PC-3 (cell line): Measurements from ENCODE around the gene HEATR9. TPM values are rescaled to one million over a fixed set of nuclear protein-coding genes. Genes with fewer than 3 reads are reported as not detected.

Source experiments
- ATAC-seq: fragments of 200-7000 bp; cut with Tn5 transposase; 2 replicates; pipeline ENCODE4 v1.9.1; 2020; ENCODE audit warnings: mild to moderate bottlenecking, moderate library complexity
- BruUV-seq: library from RNA; stranded (reverse); fragments of 400-500 nt; replicated peaks from 2 replicates; lab custom pipeline; 2021; lab: Mats Ljungman, UMichigan
- CTCF ChIA-PET: fragments of 300-600 bp; sonication (Branson Sonifier 250); formaldehyde crosslinking; loops from one replicate; lab custom pipeline; 2022; ENCODE audit warnings: antibody characterized with exemption; lab: Charles Lee
- POLR2A ChIA-PET: fragments of 300-600 bp; sonication (Branson Sonifier 250); formaldehyde crosslinking; loops from one replicate; lab custom pipeline; 2022; ENCODE audit warnings: antibody characterized with exemption; ENCODE audit not compliant: unreplicated experiment; lab: Charles Lee
- DNase-seq: peaks from one replicate; pipeline ENCODE4 v3.0.0-alpha.2; 2015
- H2AFZ ChIP-seq: fragments of 300-600 bp; sonication (generic); 2 replicates; pipeline ENCODE4 v1.6.0; 2016; ENCODE audit warnings: antibody characterized with exemption, low read length
- H3F3A ChIP-seq: fragments of 300-600 bp; sonication (generic); one replicate; pipeline ENCODE4 v1.6.0; 2017; ENCODE audit warnings: antibody characterized with exemption, low read length, control low read depth, mild to moderate bottlenecking; ENCODE audit not compliant: unreplicated experiment
- H3K27ac ChIP-seq: fragments of 300-600 bp; sonication (generic); 2 replicates; pipeline ENCODE4 v1.5.1; 2016; ENCODE audit warnings: mild to moderate bottlenecking, low read length
- H3K27me3 ChIP-seq: fragments of 300-600 bp; sonication (generic); 2 replicates; pipeline ENCODE4 v1.6.1; 2016; ENCODE audit warnings: low read length, mixed read lengths
- H3K36me3 ChIP-seq: fragments of 300-600 bp; sonication (generic); 2 replicates; pipeline ENCODE4 v1.6.1; 2016; ENCODE audit warnings: low read depth, mixed run types, low read length, mixed read lengths
- H3K4me1 ChIP-seq: fragments of 300-600 bp; sonication (generic); 2 replicates; pipeline ENCODE4 v1.5.1; 2016; ENCODE audit warnings: low read length; ENCODE audit not compliant: insufficient read depth
- H3K4me2 ChIP-seq: fragments of 300-600 bp; sonication (generic); 2 replicates; pipeline ENCODE4 v1.6.0; 2016; ENCODE audit warnings: low read length
- H3K4me3 ChIP-seq: fragments of 300-600 bp; sonication (generic); 2 replicates; pipeline ENCODE4 v1.5.1; 2016; ENCODE audit warnings: mild to moderate bottlenecking, low read length, mixed read lengths
- H3K79me2 ChIP-seq: fragments of 300-600 bp; sonication (generic); 2 replicates; pipeline ENCODE4 v1.6.1; 2017; ENCODE audit warnings: low read length, mixed read lengths
- H3K9ac ChIP-seq: fragments of 300-600 bp; sonication (generic); 2 replicates; pipeline ENCODE4 v1.6.0; 2016; ENCODE audit warnings: mild to moderate bottlenecking, low read length
- H3K9me2 ChIP-seq: fragments of 300-600 bp; sonication (generic); replicated peaks from 2 replicates; pipeline ENCODE4 v1.6.1; 2016; ENCODE audit warnings: mixed run types, low read length, mixed read lengths
- H3K9me3 ChIP-seq: fragments of 300-600 bp; sonication (generic); 2 replicates; pipeline ENCODE4 v1.6.1; 2016; ENCODE audit warnings: low read length, mixed read lengths
- H4K20me1 ChIP-seq: fragments of 300-600 bp; sonication (generic); 2 replicates; pipeline ENCODE4 v1.6.1; 2016; ENCODE audit warnings: low read length, mixed read lengths
- EZH2 ChIP-seq: fragments of 300-600 bp; sonication (generic); IDR thresholded peaks from one replicate; pipeline ENCODE4 v1.6.1; 2017; ENCODE audit warnings: antibody characterized with exemption, mild to moderate bottlenecking, low read length; ENCODE audit not compliant: unreplicated experiment
- EZH2phosphoT487 ChIP-seq: fragments of 300-600 bp; sonication (generic); IDR thresholded peaks from 2 replicates; pipeline ENCODE4 v1.6.1; 2018; ENCODE audit warnings: mild to moderate bottlenecking, antibody characterized with exemption, low read length, borderline replicate concordance
- intact Hi-C: fragments of 100-400 bp; cut with micrococcal nuclease; formaldehyde crosslinking; loops from 2 replicates; pipeline ENCODE4 v1.9.0; 2023
- total RNA-seq: library from RNA; depleted of rRNA; stranded (reverse); fragments of >200 nt; gene quantifications from 2 replicates; pipeline ENCODE4 v1.2.3, GENCODE V29; 2014
- TF ChIP-seq, protein P1 (sequence below): fragments of 300-600 bp; sonication (generic); conservative IDR thresholded peaks from 2 replicates; pipeline ENCODE4 v1.5.1; 2017; ENCODE audit warnings: antibody characterized with exemption, low read depth, mild to moderate bottlenecking, low read length

Gene HEATR9
- total RNA-seq, 1 experiment from 2014 or later, result not detected

DNA sequence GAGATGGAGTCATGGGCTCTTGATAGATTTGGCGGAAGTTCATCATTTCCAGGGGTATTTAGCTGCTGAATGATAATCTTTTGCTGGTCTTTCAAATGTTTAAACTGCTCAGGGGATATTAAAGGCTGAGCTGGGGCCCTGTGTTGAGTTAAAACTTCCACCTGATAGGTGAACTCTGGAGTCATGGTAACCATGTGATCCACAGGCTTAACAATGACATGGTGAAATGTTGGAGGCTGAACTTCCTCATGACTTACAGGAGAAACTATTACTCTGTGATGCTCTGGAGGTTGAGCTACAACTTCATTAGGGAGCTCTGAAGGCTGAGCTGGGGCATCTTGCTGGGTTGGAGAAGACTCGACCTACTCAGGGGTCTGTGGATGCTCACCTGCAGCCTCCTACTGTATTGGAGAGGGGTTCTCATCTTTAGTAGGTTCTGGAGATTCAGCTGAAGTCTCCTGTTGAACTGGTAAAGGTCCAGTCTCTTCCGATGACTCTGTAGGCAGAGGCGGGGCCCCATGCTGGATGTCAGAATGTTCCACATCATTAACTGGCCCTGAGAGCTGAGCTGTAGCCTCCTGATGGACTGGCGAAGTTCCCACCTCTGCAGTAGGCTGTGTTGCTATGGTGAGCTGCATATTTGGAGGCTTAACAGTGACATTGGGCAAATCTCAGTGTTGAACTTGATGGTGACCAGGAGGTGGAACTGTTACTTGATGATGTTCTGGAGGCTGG lies 37.7 kb upstream of the HEATR9 start:
- Histone ChIP-seq H3K27me3 (no peaks in the 10 kb centered on the region), H3K36me3 (no peaks in the 10 kb centered on the region)
- CTCF ChIA-PET, result no interaction called here

DNA sequence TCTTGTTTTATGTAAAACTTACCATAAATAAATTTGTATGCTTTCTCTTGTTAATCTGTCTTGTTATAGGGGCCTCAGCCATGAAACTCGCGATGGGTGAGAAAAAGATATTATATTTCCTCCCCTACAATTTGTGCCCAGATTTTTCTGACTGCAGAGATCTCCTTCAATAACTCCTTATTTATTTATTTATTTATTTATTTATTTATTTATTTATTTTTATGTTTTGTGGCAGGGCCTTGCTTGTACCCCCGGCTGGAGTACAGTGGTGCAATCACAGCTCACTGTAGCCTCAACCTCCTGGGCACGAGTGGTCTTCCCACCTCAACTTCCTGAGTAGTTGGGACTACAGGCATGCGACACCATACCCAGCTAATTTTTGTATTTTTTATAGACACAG lies 34.8 kb upstream of the HEATR9 start:
- no peak overlapping the region for H3K9ac ChIP-seq
- no peaks in the 10 kb centered on the region for H3K9me3 ChIP-seq
- intact Hi-C loops, result no loop called here
- H3K9me2 ChIP-seq, result no peaks in the 10 kb centered on the region
- H3K27me3 ChIP-seq, result no peaks in the 10 kb centered on the region
- no peak overlapping the region for H3K4me3 ChIP-seq
- ATAC-seq, result no peak
- H3F3A ChIP-seq, result no peaks in the 10 kb centered on the region
- H3K4me1 ChIP-seq, result no peaks in the 10 kb centered on the region
- TF ChIP-seq, protein P1, sequence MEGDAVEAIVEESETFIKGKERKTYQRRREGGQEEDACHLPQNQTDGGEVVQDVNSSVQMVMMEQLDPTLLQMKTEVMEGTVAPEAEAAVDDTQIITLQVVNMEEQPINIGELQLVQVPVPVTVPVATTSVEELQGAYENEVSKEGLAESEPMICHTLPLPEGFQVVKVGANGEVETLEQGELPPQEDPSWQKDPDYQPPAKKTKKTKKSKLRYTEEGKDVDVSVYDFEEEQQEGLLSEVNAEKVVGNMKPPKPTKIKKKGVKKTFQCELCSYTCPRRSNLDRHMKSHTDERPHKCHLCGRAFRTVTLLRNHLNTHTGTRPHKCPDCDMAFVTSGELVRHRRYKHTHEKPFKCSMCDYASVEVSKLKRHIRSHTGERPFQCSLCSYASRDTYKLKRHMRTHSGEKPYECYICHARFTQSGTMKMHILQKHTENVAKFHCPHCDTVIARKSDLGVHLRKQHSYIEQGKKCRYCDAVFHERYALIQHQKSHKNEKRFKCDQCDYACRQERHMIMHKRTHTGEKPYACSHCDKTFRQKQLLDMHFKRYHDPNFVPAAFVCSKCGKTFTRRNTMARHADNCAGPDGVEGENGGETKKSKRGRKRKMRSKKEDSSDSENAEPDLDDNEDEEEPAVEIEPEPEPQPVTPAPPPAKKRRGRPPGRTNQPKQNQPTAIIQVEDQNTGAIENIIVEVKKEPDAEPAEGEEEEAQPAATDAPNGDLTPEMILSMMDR, result no peak
- no peak for TF ChIP-seq EZH2
- H3K27ac ChIP-seq, result no peak overlapping the region
- ChIA-PET CTCF (no interaction called here), POLR2A (no interaction called here)
- H3K36me3 ChIP-seq, result no peaks in the 10 kb centered on the region
- DNase-seq, result no peak
- H4K20me1 ChIP-seq, result no peaks in the 10 kb centered on the region
- BruUV-seq, result no TSS peak
- H2AFZ ChIP-seq, result no peak overlapping the region
- H3K79me2 ChIP-seq, result no peaks in the 10 kb centered on the region
- no peak overlapping the region for H3K4me2 ChIP-seq

More for the DNA sequence above, 37.7 kb upstream of the HEATR9 start:
- Histone ChIP-seq H3K27ac (no peak overlapping the region), H3K4me2 (no peak overlapping the region), H3F3A (no peaks in the 10 kb centered on the region), H3K9me2 (no peaks in the 10 kb centered on the region), H3K4me3 (no peak overlapping the region), H3K9me3 (no peaks in the 10 kb centered on the region), H3K4me1 (no peaks in the 10 kb centered on the region), H2AFZ (no peak overlapping the region), H4K20me1 (no peaks in the 10 kb centered on the region), H3K79me2 (no peaks in the 10 kb centered on the region), H3K9ac (no peak overlapping the region)
- DNase-seq, result no peak
- intact Hi-C loops, result no loop called here
- BruUV-seq, result no TSS peak
- ATAC-seq, result no peak
- POLR2A ChIA-PET, result no interaction called here
- TF ChIP-seq EZH2 (no peak), EZH2phosphoT487 (no peak)
- TF ChIP-seq, protein P1, result no peak

DNA sequence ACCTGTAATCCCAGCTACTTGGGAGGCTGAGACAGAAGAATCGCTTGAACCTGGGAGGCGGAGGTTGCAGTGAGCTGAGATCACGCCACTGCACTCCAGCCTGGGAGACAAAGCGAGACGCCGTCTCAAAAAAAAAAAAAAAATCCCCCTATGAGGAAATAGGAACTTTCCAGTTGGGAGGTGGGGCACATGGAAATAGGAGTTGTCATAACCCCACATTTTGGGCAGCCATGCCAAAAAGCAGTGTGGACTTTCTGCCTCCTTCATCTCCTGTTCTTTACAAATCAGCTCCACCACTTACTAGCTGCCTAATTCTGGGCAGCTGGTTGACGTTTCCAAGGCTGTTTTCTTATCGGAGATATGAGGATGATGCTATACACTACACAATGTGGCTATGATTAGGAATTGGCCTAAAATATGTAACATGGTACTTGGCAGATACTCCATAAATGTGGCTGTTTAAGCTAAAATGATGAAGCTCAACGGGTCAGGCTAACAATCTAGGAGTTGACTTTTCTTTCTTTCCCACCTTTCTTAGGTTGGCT lies 33.0 kb upstream of the HEATR9 start:
- no peak overlapping the region for H3K9ac ChIP-seq
- H3K27me3 ChIP-seq, result no peaks in the 10 kb centered on the region
- ATAC-seq, result no peak
- TF ChIP-seq, protein P1, result no peak
- no peak overlapping the region for H2AFZ ChIP-seq
- H3K36me3 ChIP-seq, result no peaks in the 10 kb centered on the region
- intact Hi-C loops, result no loop called here
- H3K4me2 ChIP-seq, result no peak overlapping the region
- no peak for DNase-seq
- BruUV-seq, result no TSS peak
- no peaks in the 10 kb centered on the region for H3K4me1 ChIP-seq
- POLR2A ChIA-PET, result no interaction called here
- no peaks in the 10 kb centered on the region for H3K79me2 ChIP-seq
- no peak overlapping the region for H3K27ac ChIP-seq
- CTCF ChIA-PET, result no interaction called here
- H3K4me3 ChIP-seq, result no peak overlapping the region
- no peaks in the 10 kb centered on the region for H3F3A ChIP-seq
- no peaks in the 10 kb centered on the region for H3K9me3 ChIP-seq
- H4K20me1 ChIP-seq, result no peaks in the 10 kb centered on the region
- no peaks in the 10 kb centered on the region for H3K9me2 ChIP-seq
